ENCODE data around the gene GORASP1. TPM values are rescaled to one million over a fixed set of nuclear protein-coding genes. Genes with fewer than 3 reads are reported as not detected.

GORASP1 gene
- total RNA-seq (2022) (42.2 and 43.6 TPM in 2 replicates), Bru-seq, nascent RNA (percentile 69 among the genes with signal in this experiment), BruChase-seq, experiment 1, labeled RNA remaining after a 2-hour chase (percentile 75 among the genes with signal in this experiment), BruChase-seq, experiment 2, labeled RNA remaining after a 6-hour chase (percentile 82 among the genes with signal in this experiment)
- long read RNA-seq, transcript GORASP1-201 (9 exons, 3,722 nt) = major isoform, 17 of 38 reads
- long read RNA-seq, partial matches to known transcripts = 4 of 38 reads
- long read RNA-seq, other reads (novel, unspliced or antisense) = 14 of 38 reads

GRCh38 chr3:39107388-39108199 lies at the start of gene GORASP1, which contains the start of gene TTC21A:
Gene GORASP1 (minus strand): TSS chr3:39107627. CDS start chr3:39107541, 86 bp downstream.
Gene TTC21A (plus strand): TSS chr3:39107680. CDS start chr3:39107838, 158 bp downstream.
- H3K27ac Mint-ChIP-seq (ENCODE audit: unreplicated experiment) = peak within 1 kb of the TSS; percentile 89
- H3K36me3 Mint-ChIP-seq (ENCODE audit: insufficient read depth, unreplicated experiment) = peaks cover 12% of the 10 kb centered on the region
- Histone ChIP-seq H3K4me3 (ENCODE audit: low read depth, low read length) (peak within 1 kb of the TSS; percentile 98), H3K36me3 (ENCODE audit: control insufficient read depth, insufficient read depth, low read length) (peaks cover under 1% of the 10 kb centered on the region; the same call in 1 of the 2 replicates), H3K9me3 (no peaks in the 10 kb centered on the region), H3K4me1 (peaks cover 8% of the 10 kb centered on the region; the same call in 1 of the 2 replicates), H3K27me3 (replicated peaks; ENCODE audit: control insufficient read depth, insufficient read depth, low read length) (no peaks in the 10 kb centered on the region)
- POLR2A ChIA-PET = interaction anchor here (0.6 to 1.1 kb wide), 4 partner anchors 10 to 347 kb away, joined by 3 to 6 read pairs (median 4); no protein-coding TSS in a partner anchor
- no peaks in the 10 kb centered on the region for H3K9me3 Mint-ChIP-seq (ENCODE audit: unreplicated experiment)
- BruUV-seq (replicated peaks) = no TSS peak
- H3K27me3 Mint-ChIP-seq (ENCODE audit: insufficient read depth, unreplicated experiment) = no peaks in the 10 kb centered on the region
- H3K4me3 Mint-ChIP-seq (ENCODE audit: unreplicated experiment) = peak within 1 kb of the TSS; percentile 84
- peaks cover 22% of the 10 kb centered on the region for H3K4me1 Mint-ChIP-seq (ENCODE audit: low read depth, unreplicated experiment)
- intact Hi-C loops (cut with micrococcal nuclease; ENCODE audit: unreplicated experiment) = no loop called here
- TF ChIP-seq CTCF (IDR thresholded peaks at IDR 0.05; ENCODE audit: insufficient read depth in 1 of 2, low read depth in 1 of 2, low read length in 1 of 2, severe bottlenecking in 1 of 2, unreplicated experiment in 1 of 2) = no peak
- DNase-seq = peak; percentile 81 to 86
- CTCF ChIA-PET = interaction anchor here (0.7 to 2.0 kb wide), 5 partner anchors 10 to 181 kb away, joined by 3 to 12 read pairs (median 3); no protein-coding TSS in a partner anchor

DNA sequence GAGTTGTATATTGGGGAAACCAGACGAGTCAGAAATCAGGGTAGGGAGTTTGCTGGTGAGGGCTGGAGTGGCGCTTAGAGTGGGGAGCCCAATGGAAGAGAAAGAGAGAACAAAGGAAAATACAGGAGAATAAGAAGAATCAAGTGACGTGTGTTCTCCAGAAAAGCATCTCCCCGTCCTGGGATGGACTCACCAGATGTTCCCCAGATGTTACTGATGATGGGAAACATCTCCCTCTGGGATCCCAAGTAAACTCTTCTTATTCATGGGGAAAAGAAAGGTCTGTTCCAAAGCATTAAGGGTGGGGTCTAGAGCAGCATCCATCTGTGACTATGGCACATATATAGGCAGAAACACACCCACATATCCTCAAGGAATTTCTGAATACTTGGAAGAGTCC lies 49.0 kb upstream of the GORASP1 start:
- no peak for DNase-seq
- intact Hi-C loops (cut with micrococcal nuclease; ENCODE audit: unreplicated experiment) = no loop called here
- no peak overlapping the region for H3K4me3 ChIP-seq (ENCODE audit: low read depth, low read length)
- BruUV-seq (replicated peaks) = no TSS peak
- H3K36me3 Mint-ChIP-seq (ENCODE audit: insufficient read depth, unreplicated experiment) = peaks cover 23% of the 10 kb centered on the region
- H3K4me1 ChIP-seq = peaks cover 21% of the 10 kb centered on the region
- ChIA-PET CTCF (no interaction called here), POLR2A (no interaction called here)
- H3K4me1 Mint-ChIP-seq (ENCODE audit: low read depth, unreplicated experiment) = peaks cover 18% of the 10 kb centered on the region
- no peak for TF ChIP-seq CTCF (IDR thresholded peaks at IDR 0.05; ENCODE audit: insufficient read depth in 1 of 2, low read depth in 1 of 2, low read length in 1 of 2, severe bottlenecking in 1 of 2, unreplicated experiment in 1 of 2)
- no peaks in the 10 kb centered on the region for H3K27me3 Mint-ChIP-seq (ENCODE audit: insufficient read depth, unreplicated experiment)
- no peak overlapping the region for H3K27ac Mint-ChIP-seq (ENCODE audit: unreplicated experiment)
- H3K4me3 Mint-ChIP-seq (ENCODE audit: unreplicated experiment) = no peak overlapping the region
- no peaks in the 10 kb centered on the region for H3K9me3 Mint-ChIP-seq (ENCODE audit: unreplicated experiment)
- no peaks in the 10 kb centered on the region for H3K36me3 ChIP-seq (ENCODE audit: control insufficient read depth, insufficient read depth, low read length)
- H3K27me3 ChIP-seq (replicated peaks; ENCODE audit: control insufficient read depth, insufficient read depth, low read length) = no peaks in the 10 kb centered on the region
- no peaks in the 10 kb centered on the region for H3K9me3 ChIP-seq

Data from Caco-2 (cell line).